ENCODE data around the gene OGFOD3.

OGFOD3 gene

GRCh38 chr17:82446124-82446523 is 27.7 kb upstream of the OGFOD3 start:
- no peak for DNase-seq

- no peak for DNase-seq
Observed at GRCh38 chr17:82445542-82445941, 27.2 kb upstream of the OGFOD3 start.

GRCh38 chr17:82444941-82445521 is 26.6 kb upstream of the OGFOD3 start:
- DNase-seq = no peak

GRCh38 chr17:82444284-82444893 is 26.0 kb upstream of the OGFOD3 start:
- DNase-seq = no peak

GRCh38 chr17:82443465-82444283 is 25.3 kb upstream of the OGFOD3 start:
- DNase-seq = no peak

- DNase-seq = no peak
Observed at GRCh38 chr17:82442643-82443464, 24.5 kb upstream of the OGFOD3 start.

- no peak for DNase-seq
Observed at GRCh38 chr17:82441691-82442487, 23.5 kb upstream of the OGFOD3 start.

GRCh38 chr17:82440991-82441627 is 22.7 kb upstream of the OGFOD3 start:
- DNase-seq = no peak

GRCh38 chr17:82440469-82440981 is 22.1 kb upstream of the OGFOD3 start:
- DNase-seq = no peak

GRCh38 chr17:82439829-82440365 is 21.5 kb upstream of the OGFOD3 start:
- DNase-seq = no peak

- no peak for DNase-seq
Observed at GRCh38 chr17:82439194-82439828, 20.9 kb upstream of the OGFOD3 start.

GRCh38 chr17:82438401-82439193 is 20.2 kb upstream of the OGFOD3 start:
- no peak for DNase-seq

GRCh38 chr17:82437325-82437668 is 18.9 kb upstream of the OGFOD3 start:
- DNase-seq = no peak

- DNase-seq = no peak
Observed at GRCh38 chr17:82436601-82437324, 18.4 kb upstream of the OGFOD3 start.

GRCh38 chr17:82435601-82436583 is 17.5 kb upstream of the OGFOD3 start:
- no peak for DNase-seq

GRCh38 chr17:82435103-82435502 is 16.7 kb upstream of the OGFOD3 start:
- DNase-seq = no peak

- DNase-seq = no peak
Observed at GRCh38 chr17:82434216-82434565, 15.8 kb upstream of the OGFOD3 start.

- no peak for DNase-seq
Observed at GRCh38 chr17:82433560-82434215, 15.3 kb upstream of the OGFOD3 start.

All from fibroblast of upper back skin (primary cell).